Activated effector memory CD4-positive, alpha-beta T cell treated with Interleukin-2 at 50 U/mL for 16 hours (primary cell): ENCODE data around the gene ERAL1.
"Not testable (repeated sequence)": the region's sequence is repeated elsewhere in the genome, so short reads cannot be mapped to it uniquely, and the experiment has no call there.

Experiments used
- DNase-seq: peaks from one replicate; pipeline ENCODE4 v3.0.0-alpha.2; 2020

The ERAL1 gene

DNA sequence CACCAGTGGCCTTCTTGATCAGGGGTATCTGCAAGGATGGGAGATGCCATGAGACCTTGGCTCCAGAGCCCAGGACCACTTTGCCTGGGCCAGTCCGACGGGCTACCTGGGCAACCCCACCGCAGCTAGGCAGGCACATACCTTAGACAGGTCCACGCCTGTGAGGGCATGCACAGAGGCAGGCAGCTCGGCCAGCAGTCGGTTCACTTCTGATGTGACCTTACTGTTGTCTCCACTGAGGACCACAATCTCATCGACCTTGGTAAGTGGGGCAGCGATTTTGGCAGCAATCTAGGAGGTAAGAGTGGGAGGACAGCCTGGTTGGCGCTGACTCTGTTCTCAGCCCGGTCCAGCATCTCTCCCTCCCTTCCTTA, 25.7 kb downstream of the ERAL1 start:
- DNase-seq, result no peak

DNA sequence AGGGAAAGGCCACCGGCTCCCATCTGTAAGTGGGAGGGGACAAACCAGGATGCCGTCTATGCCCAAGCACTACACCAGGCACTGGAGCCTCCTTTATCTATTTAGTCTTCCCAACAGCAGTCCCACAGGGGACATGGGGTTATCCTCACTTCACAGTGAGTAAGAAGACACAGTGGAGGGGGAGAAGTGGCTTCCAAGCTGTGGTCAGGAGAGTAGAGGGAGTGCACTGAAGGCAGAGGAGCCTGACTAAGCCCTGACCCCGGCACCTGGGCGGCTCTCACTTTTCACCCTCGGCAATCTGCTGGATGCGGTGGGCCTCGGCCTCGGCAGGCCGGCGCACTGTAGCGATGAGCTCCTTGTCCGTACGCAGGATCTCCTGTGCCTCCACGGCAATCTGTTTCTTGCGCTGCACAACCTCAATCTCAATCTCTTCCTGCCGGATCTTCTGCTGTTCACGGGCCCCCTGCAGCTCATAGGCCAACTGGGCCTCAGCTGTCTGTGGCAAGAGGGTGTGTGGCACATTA, 26.8 kb downstream of the ERAL1 start:
- no peak for DNase-seq

DNA sequence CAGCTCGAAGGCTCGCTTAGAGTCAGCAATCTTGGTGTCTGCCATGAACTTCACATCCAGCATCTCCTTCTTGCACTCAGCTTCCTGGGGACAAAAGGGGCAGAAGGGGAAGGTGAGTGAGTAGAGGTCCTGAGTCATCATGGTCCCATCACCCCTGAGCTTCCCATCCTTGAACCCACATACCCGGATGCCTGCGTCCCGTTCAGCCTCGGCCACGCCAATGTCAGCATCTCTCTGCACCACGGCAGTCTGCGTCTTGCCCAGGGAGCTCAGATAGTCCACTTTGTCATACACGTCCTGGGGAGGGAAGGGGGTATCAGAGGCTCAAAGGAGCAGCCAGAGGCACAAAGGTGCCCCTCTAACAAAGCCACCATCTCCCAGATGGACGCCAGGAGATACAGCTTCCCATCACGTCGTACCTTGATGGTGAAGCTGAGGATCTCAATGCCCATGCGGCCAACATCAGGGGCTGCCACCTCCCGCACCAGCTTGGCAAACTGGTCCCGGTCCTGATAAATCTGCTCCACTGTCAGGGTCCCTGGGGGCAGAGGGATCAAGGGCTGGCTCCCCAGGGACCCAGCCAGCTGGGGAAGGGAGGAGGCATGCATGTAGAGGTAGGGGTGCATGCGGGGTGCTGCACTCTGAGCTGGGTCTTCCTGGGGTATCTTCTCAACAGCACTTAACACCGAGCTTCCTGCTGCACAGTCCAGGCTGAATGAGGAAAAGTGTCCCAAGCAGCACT, 27.5 kb downstream of the ERAL1 start:
- DNase-seq, result no peak

DNA sequence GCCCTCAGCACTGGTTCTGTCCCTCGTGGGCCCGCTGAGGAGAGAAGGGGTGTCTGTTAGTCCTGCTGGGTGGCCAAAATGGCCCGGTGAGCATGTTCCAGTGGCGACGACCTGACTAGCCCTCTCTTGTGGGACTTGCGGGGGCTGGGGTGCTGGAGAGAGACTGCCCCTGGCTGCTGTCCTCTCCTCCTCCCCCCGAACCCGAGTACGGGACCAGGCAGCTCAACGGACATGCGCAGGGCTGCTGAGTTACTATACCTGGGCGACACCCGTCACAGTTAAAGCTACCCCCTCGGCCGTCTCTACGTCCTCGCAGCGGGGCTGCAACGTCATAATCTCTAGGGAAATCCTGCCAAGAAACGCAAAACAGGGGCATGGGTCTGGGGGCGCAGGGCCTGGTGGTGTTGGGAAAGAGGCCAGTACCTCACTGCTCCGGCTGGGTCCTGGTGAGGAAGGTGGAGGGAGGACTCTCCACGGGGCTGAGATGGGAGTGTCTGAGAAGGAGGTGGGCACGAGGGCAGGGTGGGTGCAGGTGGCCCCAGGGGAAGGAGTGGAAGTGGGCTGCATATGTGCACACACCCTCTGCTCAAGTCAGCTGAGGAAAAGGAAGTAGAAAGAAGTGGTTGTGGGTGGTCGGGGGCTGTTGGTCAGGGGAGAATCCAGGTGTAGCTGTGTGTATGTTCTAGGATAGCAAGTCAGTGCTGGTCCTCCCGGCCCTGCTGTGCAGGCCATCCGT, 29.3 kb downstream of the ERAL1 start:
- no peak for DNase-seq

DNA sequence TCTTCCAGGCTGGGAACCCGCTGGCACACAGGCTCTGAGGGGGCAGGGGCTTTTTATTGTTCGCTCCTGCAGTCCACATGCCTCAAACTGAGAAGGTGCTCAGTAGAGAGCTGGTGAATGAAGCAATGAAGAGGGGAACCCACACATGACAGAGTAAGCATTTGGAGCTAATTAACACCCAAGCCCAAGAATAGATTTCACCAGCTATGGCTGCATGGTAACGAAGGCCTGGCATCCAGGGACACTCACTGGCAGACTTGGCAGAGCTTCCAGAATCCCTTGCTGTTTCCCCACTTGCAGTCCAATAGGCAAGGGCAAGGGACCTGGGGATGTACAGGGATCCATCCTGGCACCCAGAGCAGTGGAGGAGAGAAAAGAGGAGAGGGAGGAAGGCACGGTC, 30.5 kb downstream of the ERAL1 start:
- no peak for DNase-seq

DNA sequence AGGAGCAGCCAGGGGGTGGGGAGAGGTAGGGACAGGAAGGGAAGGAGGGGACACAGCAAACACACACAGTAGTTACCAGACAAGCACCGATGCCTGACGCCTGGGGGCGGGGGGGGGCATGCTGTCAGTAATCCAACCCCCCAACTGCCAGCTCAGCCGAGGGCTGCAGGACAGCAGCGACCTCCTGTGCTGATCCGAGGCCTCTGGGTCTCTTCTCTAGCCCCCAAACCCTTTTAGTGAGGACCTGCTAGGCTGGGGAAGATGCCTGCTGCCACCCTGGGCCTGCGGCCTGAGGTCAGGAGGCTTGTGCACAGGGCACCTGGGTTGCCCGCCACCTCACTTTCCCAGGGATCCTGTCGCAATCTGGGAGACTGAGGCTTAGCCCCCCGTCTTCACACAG, 31.1 kb downstream of the ERAL1 start:
- no peak for DNase-seq

DNA sequence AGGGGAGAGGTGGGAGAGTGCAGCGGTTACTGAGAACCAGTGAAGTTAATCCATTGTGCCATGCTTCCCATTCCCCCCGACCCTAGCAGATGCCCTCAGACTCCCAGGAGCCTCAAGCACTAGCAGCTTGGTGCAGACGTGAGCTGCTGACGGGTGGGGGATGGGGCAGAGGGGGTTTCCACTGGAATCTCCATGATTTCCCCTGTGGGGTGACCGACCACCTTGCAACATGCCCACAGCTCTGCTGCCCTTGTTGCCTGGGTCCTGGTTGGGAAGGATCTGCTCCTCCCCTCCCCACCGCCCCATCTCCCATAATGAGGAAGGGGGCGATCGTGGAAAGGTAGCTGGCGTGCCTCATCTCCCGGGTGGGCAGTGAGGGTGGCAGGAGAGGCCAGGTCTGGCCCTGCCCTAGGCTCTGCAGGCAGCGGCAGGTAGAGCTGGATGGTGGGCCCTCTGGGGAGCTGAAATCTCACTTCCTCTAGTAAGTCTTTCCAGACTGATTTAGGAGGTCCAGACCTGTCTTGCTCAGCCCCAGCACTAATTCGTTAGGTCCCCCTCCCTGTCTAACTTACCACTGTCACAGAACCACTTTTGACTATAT, 33.2 kb downstream of the ERAL1 start:
- DNase-seq, result no peak

DNA sequence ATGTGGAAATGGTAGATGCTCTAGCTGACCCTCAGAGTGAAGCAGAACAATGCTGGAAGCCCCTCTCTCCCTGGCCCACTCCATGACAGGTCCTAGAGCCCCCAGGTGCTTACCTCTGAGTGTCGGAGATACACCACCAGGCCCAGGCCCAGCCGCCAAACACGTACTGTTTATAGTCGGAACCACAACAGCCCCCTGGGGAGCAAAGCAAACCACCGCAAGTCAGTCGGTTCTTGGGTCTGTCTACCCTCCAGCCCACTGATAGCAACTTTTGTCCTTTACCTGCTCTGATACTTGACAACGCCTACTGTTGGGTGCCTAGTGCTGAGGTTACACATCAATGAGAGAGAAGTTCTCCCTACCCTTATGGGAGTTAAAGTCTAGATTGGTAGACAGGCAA, 34.0 kb downstream of the ERAL1 start:
- no peak for DNase-seq

DNA sequence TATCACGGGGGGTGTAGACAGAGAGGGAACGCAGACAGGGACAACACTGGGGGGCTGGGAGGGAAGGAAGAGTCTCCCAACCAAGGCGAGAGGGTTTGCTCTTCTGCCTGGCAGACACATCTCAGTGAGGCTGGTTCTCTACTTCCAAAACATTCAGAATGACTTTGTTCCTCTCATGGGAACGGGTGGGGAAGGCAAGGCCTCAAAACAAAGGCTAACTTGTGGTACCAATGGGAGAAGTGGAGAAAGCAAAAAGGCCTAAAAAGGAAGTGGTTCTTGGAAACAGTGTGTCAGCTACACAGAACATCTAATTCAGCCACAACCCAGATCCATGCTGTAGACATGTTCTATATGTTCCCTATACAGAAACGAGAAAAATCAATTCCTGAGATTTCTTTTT, 35.2 kb downstream of the ERAL1 start:
- no peak for DNase-seq

DNA sequence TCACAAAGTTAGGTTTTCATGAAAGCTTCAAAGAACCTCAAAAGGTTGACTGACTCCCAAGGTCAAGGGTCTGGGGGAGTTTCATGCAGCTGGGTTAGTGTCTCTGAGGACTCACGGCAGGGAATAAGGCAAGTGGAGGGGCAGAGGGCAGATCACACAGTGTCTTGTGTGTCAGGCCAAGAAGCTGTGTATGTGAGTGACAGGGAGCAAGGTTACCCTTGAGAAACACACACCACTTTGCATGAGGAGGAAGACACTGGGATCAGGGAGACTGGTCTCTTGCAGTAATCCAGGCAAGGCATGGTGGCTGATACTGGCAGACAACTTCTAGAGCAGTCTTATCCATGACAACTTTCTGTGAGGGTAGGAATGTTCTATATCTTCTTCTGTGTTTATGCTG, 36.4 kb downstream of the ERAL1 start:
- DNase-seq, result no peak

DNA sequence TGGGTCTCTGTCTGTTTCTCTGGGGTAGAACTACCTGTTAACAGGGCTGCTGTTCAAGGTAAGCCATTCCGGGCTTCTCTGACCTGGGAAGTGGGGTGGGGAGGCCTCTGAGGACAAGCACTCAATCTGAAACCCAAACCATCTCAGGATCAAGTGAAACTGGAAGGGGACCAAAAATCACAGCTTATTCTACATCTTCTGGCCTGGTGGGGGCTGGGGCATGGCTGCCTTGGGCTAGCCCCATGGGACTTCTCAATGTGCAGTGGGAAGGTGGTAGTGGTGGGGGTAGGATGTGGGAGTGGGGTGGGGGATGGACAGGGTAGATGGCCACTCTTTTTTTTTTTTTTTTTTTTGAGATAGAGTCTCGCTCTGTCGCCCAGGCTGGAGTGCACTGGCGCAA, 37.2 kb downstream of the ERAL1 start:
- no peak for DNase-seq

DNA sequence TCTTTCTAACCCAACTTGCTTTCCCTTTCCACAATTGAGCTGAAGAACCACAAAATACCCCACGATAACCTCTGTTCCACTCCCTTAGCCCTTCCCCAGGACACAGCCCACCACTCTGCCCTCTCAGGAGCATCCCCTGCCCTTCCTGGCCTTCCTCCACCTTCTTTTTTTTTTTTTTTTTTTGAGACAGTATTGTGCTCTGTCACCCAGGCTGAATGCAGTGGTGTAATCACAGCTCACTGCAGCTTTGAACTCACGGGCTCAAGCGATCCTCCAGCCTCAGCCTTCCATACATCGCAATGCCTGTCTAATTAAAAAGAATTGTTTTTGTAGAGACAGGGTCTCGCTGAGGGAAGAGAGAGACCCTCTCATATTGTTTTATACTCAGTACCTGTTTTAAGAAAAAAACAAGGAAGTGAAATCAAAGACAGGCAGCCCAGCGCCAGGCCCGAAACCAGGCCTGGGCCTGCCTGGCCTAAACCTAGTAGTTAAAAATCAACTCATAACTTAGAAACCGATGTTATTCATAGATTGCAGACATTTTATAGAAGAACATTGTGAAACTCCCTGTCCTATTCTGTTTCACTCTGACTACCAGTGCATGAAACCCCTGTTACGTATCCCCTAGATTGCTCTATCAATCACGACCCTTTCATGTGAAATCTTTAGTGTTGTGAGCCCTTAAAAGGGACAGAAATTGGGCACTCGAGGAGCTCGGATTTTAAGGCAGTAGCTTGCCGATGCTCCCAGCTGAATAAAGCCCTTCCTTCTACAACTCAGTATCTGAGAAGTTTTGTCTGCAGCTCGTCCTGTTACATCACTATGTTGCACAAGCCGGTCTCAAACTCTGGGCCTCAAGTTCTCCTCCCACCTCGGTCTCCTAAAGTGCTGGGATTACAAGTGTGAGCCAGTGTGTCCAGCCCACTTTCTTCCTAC, 38.7 kb downstream of the ERAL1 start:
- not testable (repeated sequence) for DNase-seq

DNA sequence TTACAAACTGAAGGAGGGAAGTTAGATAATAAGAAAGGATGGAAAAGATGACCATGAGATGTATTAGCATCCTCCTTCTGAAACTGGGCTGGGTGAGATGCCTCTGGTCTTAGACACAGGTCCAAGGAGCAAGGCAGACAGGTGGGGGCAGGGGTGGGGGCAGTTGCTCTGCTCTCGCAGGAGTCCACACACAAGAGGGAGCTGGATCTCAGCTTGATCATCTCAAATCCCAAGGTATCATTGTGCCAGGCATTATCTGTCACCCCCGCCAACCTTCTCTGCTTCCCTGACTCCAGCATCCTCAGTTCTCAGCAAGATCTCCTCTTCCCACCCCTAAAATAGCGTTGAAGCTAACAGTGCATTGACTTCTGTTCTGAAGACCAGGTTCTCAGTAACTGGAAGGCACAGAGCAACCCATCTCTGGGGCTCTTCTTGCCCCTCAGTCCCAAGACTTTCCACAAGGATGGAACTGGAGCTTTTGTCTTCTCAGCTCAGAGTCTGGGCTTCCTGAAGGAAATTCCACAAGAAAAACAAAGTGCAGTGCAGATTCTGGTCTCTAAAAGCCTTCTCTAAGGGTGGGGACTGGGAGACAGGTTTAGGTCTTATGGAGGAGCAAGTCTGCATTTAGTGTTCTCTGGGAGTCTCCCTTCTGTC, 41.1 kb downstream of the ERAL1 start:
- no peak for DNase-seq

DNA sequence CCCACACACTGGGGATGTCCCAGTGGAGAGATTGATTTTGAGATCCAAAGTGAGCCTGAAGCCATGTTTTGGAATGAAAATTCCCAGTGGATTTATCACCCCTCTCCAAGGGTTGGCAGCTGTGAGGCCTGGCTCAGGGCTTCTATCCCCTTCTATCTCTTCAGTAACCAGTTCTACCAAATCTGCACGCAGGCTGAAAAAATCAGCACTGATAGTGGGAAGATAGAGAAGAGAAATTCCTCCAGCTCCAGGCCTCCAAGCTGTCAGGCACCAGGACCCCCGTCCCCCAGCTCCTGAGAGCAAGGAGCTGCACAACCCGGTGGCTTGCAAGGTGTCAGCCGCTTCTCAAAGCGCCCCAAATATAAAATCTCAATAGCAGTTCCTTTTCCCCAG, 41.7 kb downstream of the ERAL1 start:
- no peak for DNase-seq

DNA sequence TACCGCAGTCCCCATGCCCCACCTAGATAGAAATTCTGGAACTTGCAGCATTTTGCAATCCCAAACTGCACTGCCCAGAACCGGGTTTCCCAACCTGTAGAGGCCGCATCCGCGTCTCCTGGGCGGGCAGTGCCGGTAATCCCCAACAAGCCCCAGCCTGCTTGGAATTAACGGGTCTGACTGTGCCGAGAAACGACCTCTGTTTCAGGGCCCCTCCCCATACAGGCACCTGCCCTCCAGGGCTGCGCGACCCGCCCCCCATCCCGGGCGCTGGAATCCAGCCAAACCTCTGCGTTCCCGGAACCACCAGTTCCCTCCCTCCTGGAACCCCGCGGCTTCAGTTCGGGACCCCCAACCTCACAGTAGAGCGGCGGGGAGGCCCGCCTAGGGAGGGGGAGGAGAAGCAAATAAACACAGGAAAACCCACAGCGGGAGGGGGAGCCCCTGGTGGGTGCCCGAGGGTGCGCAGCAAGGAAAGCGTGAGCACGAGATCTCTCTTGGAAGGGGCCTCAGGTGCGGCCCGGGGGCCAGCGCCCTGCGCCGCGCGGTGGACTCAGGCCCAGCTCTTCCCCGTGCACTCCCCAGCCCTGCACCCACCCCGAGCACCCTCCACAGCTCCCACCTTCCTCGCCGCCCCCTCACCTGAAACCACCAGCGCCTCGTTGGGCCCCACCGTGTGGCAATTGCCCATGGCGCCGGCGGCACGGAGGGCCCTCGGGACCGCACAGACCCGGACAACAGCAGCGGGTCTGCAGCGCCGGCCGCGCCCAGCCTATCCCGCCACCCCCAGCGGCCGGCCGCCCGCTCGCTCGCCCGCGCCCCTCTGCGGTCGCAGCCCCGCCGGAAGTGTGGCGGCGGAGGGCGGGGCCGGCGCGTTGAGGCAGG, 42.3 kb downstream of the ERAL1 start, which contains the start of gene FLOT2:
TSS of gene FLOT2 (minus strand) at position 850 of the 885 bp plus-strand sequence. CDS start at position 691, 159 bp downstream.
- DNase-seq, result peak; percentile 64

DNA sequence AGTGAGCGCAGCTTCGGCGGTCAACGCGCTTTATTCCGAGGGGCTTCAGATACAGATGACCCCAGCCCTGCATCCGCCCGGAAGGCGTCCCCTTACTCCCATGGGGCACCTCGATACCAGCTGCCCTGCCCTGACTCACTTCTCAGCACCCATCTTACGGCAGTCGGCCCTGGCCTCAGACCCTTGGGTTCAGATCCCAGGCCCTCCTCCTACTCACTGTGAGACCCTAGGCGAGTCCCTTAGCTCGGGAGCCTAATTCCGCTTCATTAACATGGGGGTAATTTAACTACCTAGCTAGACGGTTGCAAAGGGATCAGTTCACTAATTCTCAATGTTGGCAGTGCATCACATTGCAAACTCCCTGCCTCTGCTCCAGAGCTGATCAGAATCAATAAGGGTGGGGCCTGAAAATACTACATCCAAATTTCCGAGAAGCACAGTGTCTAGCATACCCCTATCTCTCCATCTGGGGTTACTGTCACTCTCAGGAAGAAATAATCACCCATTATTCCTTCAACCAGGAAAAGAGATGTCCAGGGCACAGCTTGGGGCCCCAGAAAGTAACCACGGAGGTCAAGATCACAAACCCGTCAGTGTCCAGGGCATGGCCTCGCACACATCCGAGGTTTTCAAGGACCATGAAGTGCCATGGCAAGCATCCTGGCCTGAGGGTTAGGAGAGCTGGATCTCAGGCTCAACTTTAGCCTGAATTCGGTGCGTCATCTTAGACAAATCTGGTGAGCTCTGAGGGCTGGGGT, 43.1 kb downstream of the ERAL1 start:
- no peak for DNase-seq

DNA sequence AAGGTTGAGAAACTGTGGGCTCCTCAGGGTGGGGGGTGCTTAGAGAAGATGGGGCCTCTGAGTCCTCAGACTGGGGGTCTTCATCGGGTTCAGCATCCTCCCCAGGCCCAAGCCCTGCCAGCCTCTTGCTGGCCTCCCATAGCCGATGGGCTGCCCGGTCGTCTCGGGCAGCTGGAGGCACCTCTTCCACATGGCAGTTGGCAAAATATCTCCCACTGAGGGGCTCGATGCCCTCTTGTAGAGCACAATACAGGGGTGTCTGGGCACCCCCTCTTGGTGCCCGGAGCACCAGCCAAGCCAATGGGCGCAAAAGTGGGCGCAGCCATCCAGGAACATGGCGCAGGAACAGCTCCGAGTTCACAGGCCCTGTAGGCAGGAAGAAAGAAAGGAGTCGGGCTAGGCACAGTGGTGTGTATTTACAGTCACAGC, 43.7 kb downstream of the ERAL1 start:
- no peak for DNase-seq

DNA sequence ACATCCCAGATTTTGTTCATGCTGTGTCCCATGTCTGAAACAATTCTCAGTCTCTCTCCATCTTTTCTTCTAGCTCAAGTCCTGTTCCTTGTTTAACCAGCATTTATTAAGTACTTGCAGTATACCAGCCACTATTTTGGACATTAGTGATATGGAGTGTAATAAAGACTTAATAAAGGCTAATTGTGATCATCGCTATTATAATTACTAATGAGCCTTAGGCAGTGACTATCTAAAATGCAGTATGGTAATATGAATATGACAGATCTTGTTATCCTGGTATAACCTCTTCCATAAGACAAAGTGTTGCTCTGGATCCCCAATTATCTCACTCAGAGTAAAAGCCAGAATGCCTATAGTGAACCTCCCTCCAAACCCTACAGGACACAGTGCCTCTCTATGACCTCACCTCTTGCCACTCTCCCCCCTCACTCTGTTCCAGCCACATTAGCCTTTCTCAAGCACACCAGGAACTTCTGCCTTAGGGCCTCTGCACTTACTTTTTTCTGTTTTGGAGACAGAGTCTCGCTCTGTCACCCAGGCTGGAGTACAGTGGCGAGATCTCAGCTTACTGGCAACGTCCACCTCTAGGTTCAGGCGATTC, 44.5 kb downstream of the ERAL1 start:
- DNase-seq, result no peak

DNA sequence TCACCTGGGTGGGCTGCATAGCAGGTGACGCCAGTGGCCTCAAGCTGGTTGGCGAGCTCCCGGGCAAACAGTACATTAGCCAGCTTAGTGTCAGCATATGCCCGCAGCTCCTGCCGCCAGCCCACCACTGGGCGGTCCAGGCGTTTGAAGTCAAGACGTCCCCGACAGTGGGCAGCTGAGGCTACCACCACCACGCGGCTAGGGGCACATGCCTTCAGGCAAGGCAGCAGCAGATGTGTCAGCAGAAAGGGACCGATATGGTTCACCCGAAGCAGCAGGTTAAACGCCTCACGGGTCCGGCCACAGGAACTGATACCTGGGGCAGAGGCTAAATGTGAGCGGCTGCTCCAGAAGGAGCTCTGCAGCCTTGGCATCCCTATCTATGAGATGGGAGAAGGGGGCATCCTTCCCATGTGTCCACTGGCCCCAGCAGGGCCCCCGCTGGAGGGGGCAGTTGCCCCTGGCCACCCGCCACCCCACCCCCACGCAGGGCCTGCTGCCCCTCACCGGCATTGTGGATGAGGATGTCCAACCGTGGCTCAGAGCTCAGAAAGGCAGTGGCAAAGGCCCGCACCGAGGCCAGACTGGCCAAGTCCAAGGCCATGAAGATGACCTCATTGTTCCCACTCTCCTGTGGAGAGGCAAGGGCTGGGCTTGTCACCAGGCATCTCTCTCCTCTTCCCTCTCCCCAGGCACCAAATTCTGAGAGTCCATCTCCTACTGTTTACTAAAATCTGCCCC, 46.3 kb downstream of the ERAL1 start:
- no peak for DNase-seq
